SJCRH30 (cell line): Measurements from ENCODE around the gene SDC1. TPM values are rescaled to one million over a fixed set of nuclear protein-coding genes. Genes with fewer than 3 reads are reported as not detected.

Experiments
- DNase-seq, 2 experiments: peaks; one replicate each; pipeline ENCODE4 v3.0.0-alpha.2; 2015 to 2020
- H3K27ac ChIP-seq: fragments of 250-450 bp; sonication (Bioruptor Pico); 2 replicates; pipeline ENCODE4 v1.5.1; 2020; ENCODE audit warnings: mild to moderate bottlenecking, moderate library complexity
- H3K27me3 ChIP-seq: fragments of 250-450 bp; sonication (Bioruptor Pico); 2 replicates; pipeline ENCODE4 v1.5.1; 2020; ENCODE audit warnings: mild to moderate bottlenecking, moderate library complexity
- H3K36me3 ChIP-seq: fragments of 250-450 bp; sonication (Bioruptor Pico); 2 replicates; pipeline ENCODE4 v1.5.1; 2020; ENCODE audit warnings: mild to moderate bottlenecking, moderate library complexity
- H3K4me1 ChIP-seq: fragments of 250-450 bp; sonication (Bioruptor Pico); 2 replicates; pipeline ENCODE4 v1.5.1; 2020; ENCODE audit warnings: mild to moderate bottlenecking, moderate library complexity
- H3K4me3 ChIP-seq: fragments of 250-450 bp; sonication (Bioruptor Pico); 2 replicates; pipeline ENCODE4 v1.5.1; 2020; ENCODE audit warnings: mild to moderate bottlenecking, moderate library complexity
- H3K9me3 ChIP-seq: fragments of 250-450 bp; sonication (Bioruptor Pico); replicated peaks from 2 replicates; pipeline ENCODE4 v1.5.1; 2020; ENCODE audit warnings: mild to moderate bottlenecking, moderate library complexity
- total RNA-seq: library from RNA; depleted of rRNA; stranded (reverse); fragments of >200 nt; shearing (Covaris generic); gene quantifications from 2 replicates; pipeline ENCODE4 v1.2.3, GENCODE V29; 2014

Gene SDC1
- total RNA-seq, 1 experiment from 2014 or later = 62.6 TPM

DNA sequence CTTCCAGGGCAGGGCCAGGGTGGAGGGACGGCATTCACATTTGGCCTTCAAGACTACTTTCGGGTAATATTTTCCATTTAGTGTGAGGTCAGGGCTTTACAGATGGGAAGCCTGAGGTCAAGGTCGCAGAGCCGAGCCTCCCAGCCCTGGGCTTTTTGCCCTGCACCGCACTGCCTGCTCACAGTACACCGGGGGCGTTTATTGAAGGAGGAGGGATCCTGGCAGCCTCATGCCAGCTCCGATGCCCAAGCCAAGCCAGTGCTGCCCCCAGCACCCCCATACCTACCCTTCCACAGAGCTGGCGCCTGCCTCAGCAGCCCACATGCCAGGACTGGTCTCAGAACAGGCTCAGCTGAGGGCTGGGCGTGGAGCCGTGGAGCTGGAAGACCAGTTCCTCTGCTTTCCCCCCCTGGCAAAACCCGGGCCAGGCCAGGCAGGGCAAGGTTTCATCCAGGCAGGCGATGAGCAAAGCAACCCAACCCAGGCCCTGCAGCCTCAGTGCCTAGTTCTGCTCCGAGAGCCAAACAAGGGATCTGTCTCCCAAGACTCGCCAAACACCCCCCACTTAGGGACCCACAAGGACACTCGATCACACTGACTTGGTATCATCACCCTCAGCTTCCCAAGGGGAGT lies 11.9 kb downstream of the SDC1 start:
- H3K27me3 ChIP-seq = no peaks in the 10 kb centered on the region
- DNase-seq = no peak
- H3K4me1 ChIP-seq = no peaks in the 10 kb centered on the region
- no peaks in the 10 kb centered on the region for H3K36me3 ChIP-seq
- no peak overlapping the region for H3K4me3 ChIP-seq
- no peak overlapping the region for H3K27ac ChIP-seq
- H3K9me3 ChIP-seq = no peaks in the 10 kb centered on the region

GRCh38 chr2:20212459-20212870 lies 12.5 kb downstream of the SDC1 start:
- no peak for DNase-seq
- H3K27ac ChIP-seq = no peak overlapping the region

GRCh38 chr2:20211860-20212458 lies 13.0 kb downstream of the SDC1 start:
- Histone ChIP-seq H3K4me1 (no peaks in the 10 kb centered on the region), H3K36me3 (no peaks in the 10 kb centered on the region), H3K27me3 (no peaks in the 10 kb centered on the region), H3K4me3 (no peak overlapping the region), H3K27ac (no peak overlapping the region), H3K9me3 (no peaks in the 10 kb centered on the region)
- DNase-seq = no peak

More at GRCh38 chr2:20212459-20212870, 12.5 kb downstream of the SDC1 start:
- no peaks in the 10 kb centered on the region for H3K36me3 ChIP-seq
- H3K27me3 ChIP-seq = no peaks in the 10 kb centered on the region
- H3K4me1 ChIP-seq = no peaks in the 10 kb centered on the region
- H3K4me3 ChIP-seq = no peak overlapping the region
- no peaks in the 10 kb centered on the region for H3K9me3 ChIP-seq

- Histone ChIP-seq H3K36me3 (no peaks in the 10 kb centered on the region), H3K27me3 (no peaks in the 10 kb centered on the region), H3K27ac (no peak overlapping the region), H3K9me3 (no peaks in the 10 kb centered on the region), H3K4me3 (no peak overlapping the region), H3K4me1 (no peaks in the 10 kb centered on the region)
- no peak for DNase-seq
Observed at GRCh38 chr2:20211420-20211819, 13.5 kb downstream of the SDC1 start.

GRCh38 chr2:20210462-20210861 lies 14.5 kb downstream of the SDC1 start:
- Histone ChIP-seq H3K27ac (no peak overlapping the region), H3K36me3 (no peaks in the 10 kb centered on the region), H3K4me1 (no peaks in the 10 kb centered on the region), H3K27me3 (no peaks in the 10 kb centered on the region), H3K4me3 (no peak overlapping the region), H3K9me3 (no peaks in the 10 kb centered on the region)
- no peak for DNase-seq

DNA sequence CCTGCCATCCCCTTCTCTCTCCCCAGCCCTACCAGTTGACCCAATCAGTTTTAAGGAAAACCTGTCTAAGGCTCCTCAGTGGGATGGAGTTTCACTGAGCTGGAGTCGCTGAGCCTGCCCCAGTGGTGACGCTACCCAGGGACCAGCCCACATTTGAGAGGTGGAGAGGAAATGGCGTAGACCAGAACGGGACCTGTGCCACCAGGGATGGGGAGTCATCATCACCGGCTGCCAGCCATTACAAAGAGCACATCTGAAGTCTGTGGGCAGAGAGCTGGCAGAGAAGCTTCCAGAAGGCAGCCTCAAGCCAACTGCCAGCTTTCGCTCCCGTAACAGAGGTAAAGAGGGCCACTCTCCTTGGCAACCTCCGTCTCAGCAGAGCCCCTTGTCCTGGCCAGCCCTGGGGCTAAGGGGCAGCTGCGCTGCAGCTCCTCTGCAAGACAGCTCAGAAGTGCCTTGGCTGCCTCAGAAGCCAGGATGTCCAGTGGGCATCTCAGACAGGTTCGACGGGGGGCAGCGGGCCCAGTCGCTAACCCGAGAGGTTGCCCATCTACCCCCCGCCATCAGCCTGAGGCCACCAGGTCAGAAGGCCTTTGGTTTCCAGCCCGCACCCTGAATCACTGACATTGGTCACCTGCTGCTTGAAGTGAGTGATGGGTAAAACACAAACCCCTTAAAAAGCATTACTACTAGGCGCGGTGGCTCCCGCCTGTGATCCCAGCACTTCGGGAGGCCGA lies 15.4 kb downstream of the SDC1 start:
- DNase-seq = no peak
- Histone ChIP-seq H3K4me3 (no peak overlapping the region), H3K27me3 (no peaks in the 10 kb centered on the region), H3K27ac (no peak overlapping the region), H3K36me3 (peaks cover 7% of the 10 kb centered on the region), H3K9me3 (no peaks in the 10 kb centered on the region), H3K4me1 (no peaks in the 10 kb centered on the region)

DNA sequence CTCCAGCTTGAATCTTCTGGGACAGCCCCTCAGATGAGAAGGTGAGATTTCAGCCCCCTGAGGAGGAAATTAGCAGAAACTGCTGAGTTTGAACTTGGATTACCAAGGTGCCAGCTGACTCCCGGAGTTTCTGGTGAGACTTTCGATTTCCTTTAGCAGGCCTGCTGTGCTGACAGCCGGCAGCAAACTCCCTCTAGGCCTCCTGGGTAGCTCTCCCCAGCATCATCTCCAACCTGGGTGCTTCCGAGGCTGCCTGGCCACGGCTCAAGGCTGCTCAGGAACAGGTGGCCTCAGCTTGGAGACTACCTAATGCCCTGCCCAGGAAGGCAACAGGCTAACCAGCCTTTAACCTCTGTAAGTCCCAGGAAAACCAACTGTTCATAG lies 16.5 kb downstream of the SDC1 start:
- Histone ChIP-seq H3K4me3 (no peak overlapping the region), H3K36me3 (peaks cover 15% of the 10 kb centered on the region), H3K4me1 (no peaks in the 10 kb centered on the region), H3K27me3 (no peaks in the 10 kb centered on the region), H3K27ac (no peak overlapping the region), H3K9me3 (no peaks in the 10 kb centered on the region)
- no peak for DNase-seq

DNA sequence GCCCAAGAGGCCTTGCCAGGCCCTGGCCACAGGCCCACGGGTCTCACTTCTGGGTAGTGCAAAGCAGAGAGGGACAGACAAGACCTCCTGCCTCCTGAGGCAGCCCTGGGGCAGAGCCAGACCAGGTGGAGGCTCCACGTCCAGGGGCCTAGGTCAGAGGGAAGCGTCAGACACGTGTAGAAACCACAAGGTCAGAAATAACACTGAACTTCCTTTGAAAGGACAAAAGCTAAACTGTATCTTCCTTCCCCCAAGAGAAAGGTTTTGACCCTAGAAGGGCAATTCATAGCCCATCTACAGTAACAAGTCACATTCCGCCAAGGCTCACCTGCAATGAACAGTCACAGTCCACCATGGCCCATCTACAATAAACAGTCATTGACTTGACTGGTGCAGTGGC lies 17.9 kb downstream of the SDC1 start:
- Histone ChIP-seq H3K27ac (no peak overlapping the region), H3K4me1 (no peaks in the 10 kb centered on the region), H3K9me3 (no peaks in the 10 kb centered on the region), H3K27me3 (no peaks in the 10 kb centered on the region), H3K36me3 (peaks cover 27% of the 10 kb centered on the region), H3K4me3 (no peak overlapping the region)
- no peak for DNase-seq

DNA sequence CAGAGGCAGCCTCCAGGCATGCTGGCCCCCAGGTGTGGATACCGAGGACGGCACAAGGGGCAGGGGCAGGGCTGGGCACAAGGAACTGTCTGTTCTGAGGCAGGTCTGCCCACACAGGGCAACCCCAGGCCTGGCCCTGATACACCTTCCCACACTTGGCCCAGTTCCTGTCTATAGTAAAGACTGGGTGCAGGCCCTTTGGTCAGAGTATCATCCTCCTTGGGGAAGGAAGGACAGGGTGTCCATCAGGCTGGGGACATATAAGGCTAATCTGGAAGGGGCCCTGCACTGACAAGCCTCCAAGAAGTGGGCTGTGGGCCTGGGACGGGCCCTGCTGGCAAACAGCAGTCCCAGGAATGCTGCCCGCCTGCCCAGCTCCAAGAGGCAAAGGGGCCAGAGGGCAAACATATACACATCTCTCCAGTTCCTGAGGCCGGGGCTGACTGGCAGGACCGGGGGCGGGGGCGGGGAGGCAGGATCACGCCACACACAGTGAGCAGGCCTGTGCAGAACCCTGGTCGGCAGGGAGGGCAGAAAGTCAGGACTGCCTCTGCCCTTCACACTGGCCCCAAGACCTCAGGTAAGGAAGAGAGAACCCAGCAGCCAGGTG lies 18.9 kb downstream of the SDC1 start:
- Histone ChIP-seq H3K36me3 (peaks cover 34% of the 10 kb centered on the region), H3K4me3 (no peak overlapping the region), H3K27ac (no peak overlapping the region), H3K9me3 (no peaks in the 10 kb centered on the region), H3K4me1 (no peaks in the 10 kb centered on the region), H3K27me3 (no peaks in the 10 kb centered on the region)
- no peak for DNase-seq

- peaks cover 34% of the 10 kb centered on the region for H3K36me3 ChIP-seq
- DNase-seq = no peak
- no peak overlapping the region for H3K27ac ChIP-seq
- no peaks in the 10 kb centered on the region for H3K9me3 ChIP-seq
- H3K27me3 ChIP-seq = no peaks in the 10 kb centered on the region
- no peaks in the 10 kb centered on the region for H3K4me1 ChIP-seq
- no peak overlapping the region for H3K4me3 ChIP-seq
Observed at GRCh38 chr2:20205069-20205468, 19.9 kb downstream of the SDC1 start.

DNA sequence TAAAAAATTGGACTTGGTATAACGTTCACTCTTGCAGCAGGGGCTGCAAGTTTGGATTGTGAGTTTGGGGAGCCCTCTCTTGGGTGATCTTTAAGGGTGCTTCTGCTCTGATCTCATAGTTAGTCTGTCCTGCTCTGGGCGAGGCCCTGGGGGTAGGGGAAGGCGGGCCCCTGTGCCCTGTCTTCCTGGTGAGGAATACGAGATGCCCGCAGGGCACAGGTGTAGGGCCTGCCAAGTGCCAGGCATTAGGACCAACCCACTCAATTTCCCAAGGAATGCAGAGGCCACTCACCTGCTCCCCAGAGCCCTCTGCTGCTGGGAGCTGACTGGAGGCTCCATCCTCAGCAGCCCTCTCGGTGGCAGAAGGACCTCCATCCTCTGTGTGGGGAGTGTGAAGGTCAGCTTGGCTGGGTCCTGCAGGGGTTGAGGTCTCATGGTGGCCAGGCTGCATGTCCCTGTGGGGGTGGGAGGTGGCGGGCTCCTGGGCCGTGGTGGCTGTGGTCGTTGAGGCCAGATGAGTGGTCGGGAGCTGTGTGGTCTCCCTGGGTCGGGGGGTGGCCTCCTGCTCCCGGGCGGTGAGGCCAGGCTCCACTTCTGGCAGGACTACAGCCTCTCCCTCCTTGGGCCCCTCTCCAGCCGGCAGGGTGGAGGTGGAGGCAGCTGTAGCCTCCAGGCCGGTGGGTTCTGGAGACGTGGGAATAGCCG lies 21.3 kb downstream of the SDC1 start:
- Histone ChIP-seq H3K36me3 (peaks cover 34% of the 10 kb centered on the region), H3K9me3 (no peaks in the 10 kb centered on the region), H3K27ac (no peak overlapping the region), H3K4me1 (no peaks in the 10 kb centered on the region), H3K27me3 (no peaks in the 10 kb centered on the region), H3K4me3 (no peak overlapping the region)
- no peak for DNase-seq

DNA sequence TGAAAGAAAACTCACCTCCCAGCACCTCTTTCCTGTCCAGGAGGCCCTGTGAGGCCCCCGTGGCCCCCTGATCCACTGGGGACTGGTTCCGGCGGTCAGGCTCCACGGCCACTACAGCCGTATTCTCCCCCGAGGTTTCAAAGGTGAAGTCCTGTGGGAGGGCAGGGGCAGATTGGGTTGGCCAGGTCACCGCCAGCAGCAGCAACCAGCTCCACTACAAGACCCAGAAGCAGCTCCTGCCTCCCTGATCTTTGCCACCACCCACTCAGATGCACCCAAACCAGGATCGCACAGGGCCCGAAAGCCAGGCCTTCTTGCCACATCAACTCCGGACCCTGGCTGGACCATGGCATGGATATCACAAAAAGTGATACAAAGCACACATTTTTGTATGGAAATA lies 21.9 kb downstream of the SDC1 start:
- DNase-seq = no peak
- Histone ChIP-seq H3K27me3 (no peaks in the 10 kb centered on the region), H3K9me3 (no peaks in the 10 kb centered on the region), H3K36me3 (peaks cover 34% of the 10 kb centered on the region), H3K4me1 (no peaks in the 10 kb centered on the region), H3K4me3 (no peak overlapping the region), H3K27ac (no peak overlapping the region)

DNA sequence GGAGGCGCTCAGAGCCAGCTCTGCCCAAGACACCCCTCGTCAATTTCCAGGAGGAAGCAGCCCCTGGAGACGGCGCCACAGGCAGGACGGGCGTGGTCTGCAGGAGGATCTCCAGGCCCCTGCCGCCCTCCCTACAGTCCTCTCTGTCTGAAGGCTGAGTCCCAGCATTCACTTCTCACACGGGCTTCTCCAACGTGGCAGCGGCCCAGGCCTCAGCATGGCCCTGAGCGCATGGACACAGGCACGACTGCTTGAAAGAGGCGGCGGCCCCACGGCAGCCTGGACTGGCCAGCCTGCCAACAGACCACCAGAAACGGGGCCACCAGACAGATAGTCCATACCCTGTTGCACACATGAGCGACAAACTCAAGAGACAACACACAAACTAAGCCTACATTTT lies 23.3 kb downstream of the SDC1 start:
- Histone ChIP-seq H3K4me3 (no peak overlapping the region), H3K4me1 (no peaks in the 10 kb centered on the region)
- DNase-seq = no peak

GRCh38 chr2:20200697-20201555 lies 24.0 kb downstream of the SDC1 start:
- no peaks in the 10 kb centered on the region for H3K4me1 ChIP-seq
- no peak overlapping the region for H3K4me3 ChIP-seq
- H3K27ac ChIP-seq = no peak overlapping the region
- H3K9me3 ChIP-seq = no peaks in the 10 kb centered on the region
- DNase-seq = no peak
- peaks cover 34% of the 10 kb centered on the region for H3K36me3 ChIP-seq
- H3K27me3 ChIP-seq = peaks cover 9% of the 10 kb centered on the region; the same call in 1 of the 2 replicates

More for the DNA sequence above, 23.3 kb downstream of the SDC1 start:
- Histone ChIP-seq H3K36me3 (peaks cover 34% of the 10 kb centered on the region), H3K9me3 (no peaks in the 10 kb centered on the region), H3K27ac (no peak overlapping the region), H3K27me3 (peaks cover 2% of the 10 kb centered on the region; the same call in 1 of the 2 replicates)
